ENCODE results near the gene ZNRF3. TPM values are rescaled to one million over a fixed set of nuclear protein-coding genes. Genes with fewer than 3 reads are reported as not detected.

ZNRF3 gene
- total RNA-seq, 4 donors from 2014 or later: 10.4 to 18.0 (median 14.2) TPM

DNA sequence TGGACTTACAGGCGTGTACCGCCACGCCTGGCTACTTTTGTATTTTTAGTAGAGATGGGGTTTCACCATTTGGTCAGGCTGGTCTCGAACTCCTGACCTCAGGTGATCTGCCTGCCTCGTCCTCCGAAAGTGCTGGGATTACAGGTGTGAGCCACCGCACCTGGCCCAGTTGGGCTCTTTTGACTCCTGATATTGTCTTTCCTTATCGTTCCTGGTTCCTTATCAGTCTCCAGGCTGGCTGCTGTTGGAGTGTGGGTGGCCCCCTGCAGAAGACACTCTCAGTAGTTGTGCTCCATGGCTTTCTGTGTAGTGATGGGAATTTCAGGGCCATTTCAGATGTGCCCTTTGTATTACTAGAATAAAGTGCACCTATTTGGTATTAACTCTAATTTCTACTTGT is 123.0 kb downstream of the ZNRF3 start:
- peaks cover 48 to 59% of the 10 kb centered on the region in 2 donors for H3K4me1 ChIP-seq
- 85% methylated on average over 8 of the region's 8 CpGs for WGBS, 2 donors
- no peaks in the 10 kb centered on the region for H3K36me3 ChIP-seq
- DNase-seq: no peak
- no peak overlapping the region for H3K4me3 ChIP-seq (replicated peaks in 1 of 3)
- no peak for TF ChIP-seq CTCF (IDR thresholded peaks at IDR 0.05)
- no peak for TF ChIP-seq POLR2A (IDR thresholded peaks at IDR 0.05)
- intact Hi-C loops (cut with DNase I): no loop called here
- no peak overlapping the region for H3K27ac ChIP-seq
- H3K27me3 ChIP-seq: no peaks in the 10 kb centered on the region
- H3K9me3 ChIP-seq: no peaks in the 10 kb centered on the region

- Histone ChIP-seq H3K4me1 (peaks cover 31 to 44% of the 10 kb centered on the region in 2 donors), H3K9me3 (no peaks in the 10 kb centered on the region), H3K36me3 (no peaks in the 10 kb centered on the region), H3K27me3 (no peaks in the 10 kb centered on the region), H3K4me3 (replicated peaks in 1 of 3) (no peak overlapping the region), H3K27ac (peak overlapping the region in 2 of 3 donors; percentile 7 to 19)
- 86 to 89% methylated on average over 5 of the region's 5 CpGs for WGBS, 2 donors
- TF ChIP-seq POLR2A (IDR thresholded peaks at IDR 0.05): no peak
- TF ChIP-seq CTCF (IDR thresholded peaks at IDR 0.05): no peak
- intact Hi-C loops (cut with DNase I): no loop called here
- peak in 1 of 2 donors; percentile 18 for DNase-seq
These were observed 125.8 kb downstream of the ZNRF3 start for GRCh38 chr22:29009148-29009547.

- peaks cover 15 to 26% of the 10 kb centered on the region in 2 donors for H3K4me1 ChIP-seq
- DNase-seq: peak; percentile 50 to 54
- H3K9me3 ChIP-seq: no peaks in the 10 kb centered on the region
- H3K27ac ChIP-seq: peak overlapping the region in 2 of 3 donors; percentile 11 to 27
- no peaks in the 10 kb centered on the region for H3K36me3 ChIP-seq
- no peaks in the 10 kb centered on the region for H3K27me3 ChIP-seq
- TF ChIP-seq CTCF (IDR thresholded peaks at IDR 0.05) (no peak), POLR2A (IDR thresholded peaks at IDR 0.05) (no peak)
- no peak overlapping the region for H3K4me3 ChIP-seq (replicated peaks in 1 of 3)
- intact Hi-C loops (cut with DNase I): no loop called here
- WGBS, 2 donors: 30 to 37% methylated on average over 14 of the region's 14 CpGs
These were observed 128.1 kb downstream of the ZNRF3 start for GRCh38 chr22:29011240-29012100.

GRCh38 chr22:29012101-29012433 is 128.7 kb downstream of the ZNRF3 start:
- intact Hi-C loops (cut with DNase I): no loop called here
- Histone ChIP-seq H3K4me3 (replicated peaks in 1 of 3) (no peak overlapping the region), H3K36me3 (no peaks in the 10 kb centered on the region), H3K27me3 (no peaks in the 10 kb centered on the region), H3K4me1 (peaks cover 21 to 32% of the 10 kb centered on the region in 2 donors), H3K27ac (peak overlapping the region in 1 of 3 donors; percentile 11), H3K9me3 (no peaks in the 10 kb centered on the region)
- 61 to 68% methylated on average over 4 of the region's 4 CpGs for WGBS, 2 donors
- DNase-seq: no peak
- TF ChIP-seq POLR2A (IDR thresholded peaks at IDR 0.05) (no peak), CTCF (IDR thresholded peaks at IDR 0.05) (no peak)

GRCh38 chr22:29012952-29013351 is 129.6 kb downstream of the ZNRF3 start:
- Histone ChIP-seq H3K36me3 (no peaks in the 10 kb centered on the region), H3K27ac (no peak overlapping the region), H3K4me1 (peaks cover 21 to 34% of the 10 kb centered on the region in 2 donors), H3K9me3 (no peaks in the 10 kb centered on the region), H3K4me3 (replicated peaks in 1 of 3) (no peak overlapping the region), H3K27me3 (no peaks in the 10 kb centered on the region)
- intact Hi-C loops (cut with DNase I): no loop called here
- DNase-seq: no peak
- 85 to 89% methylated on average over 4 of the region's 4 CpGs for WGBS, 2 donors
- TF ChIP-seq POLR2A (IDR thresholded peaks at IDR 0.05) (no peak), CTCF (IDR thresholded peaks at IDR 0.05) (no peak)
